OCI-LY7 (cell line): ENCODE results near the gene HERC5.

Source experiments
- CTCF ChIP-seq: fragments of 200-600 bp; sonication (generic); conservative IDR thresholded peaks from 2 replicates; pipeline ENCODE4 v1.5.1; 2014; ENCODE audit warnings: mild to moderate bottlenecking, antibody characterized with exemption, low read length, moderate library complexity, mixed read lengths
- EZH2phosphoT487 ChIP-seq: fragments of 200-600 bp; sonication (generic); IDR thresholded peaks from 2 replicates; pipeline ENCODE4 v1.6.1; 2018; ENCODE audit warnings: low read depth, borderline replicate concordance, mild to moderate bottlenecking, mixed run types, antibody characterized with exemption, low read length, moderate library complexity, mixed read lengths

- TF ChIP-seq CTCF (no peak), EZH2phosphoT487 (no peak)
Observed at GRCh38 chr4:88518911-88519310, 62.0 kb downstream of the HERC5 start.
